Esophagus squamous epithelium (tissue), 4 donors: Measurements from ENCODE around the gene CTIF.

Source experiments
- CTCF ChIP-seq, 6 experiments: fragments of 450-650 bp in 4 of 6; fragments of 200-600 bp in 2 of 6; sonication (generic) in 2 of 6; IDR thresholded peaks; one replicate each; pipeline ENCODE4 v1.5.1; 2016 to 2019; ENCODE audit warnings: antibody characterized with exemption in 6 of 6, mild to moderate bottlenecking in 4 of 6, moderate library complexity in 4 of 6
- POLR2A ChIP-seq, 4 donors: fragments of 450-650 bp; IDR thresholded peaks; one replicate each; pipeline ENCODE4 v1.6.1; 2017; ENCODE audit warnings: antibody characterized with exemption in 4 of 4, mild to moderate bottlenecking in 4 of 4, moderate library complexity in 3 of 4

- TF ChIP-seq CTCF (IDR thresholded peaks at IDR 0.05), result no peak
- no peak for TF ChIP-seq POLR2A (IDR thresholded peaks at IDR 0.05)
Observed at GRCh38 chr18:48600046-48600445, 61.2 kb downstream of the CTIF start.
